NCI-H2081 (cell line): ENCODE results near the gene PALLD.
A peak's percentile ranks its signal among the peaks of the same experiment; 100 is the strongest.

Source experiments
- DNase-seq, 2 experiments: peaks; one replicate each; lab custom pipeline; 2025; lab: John Stamatoyannopoulos, UW

Gene PALLD

GRCh38 chr4:168623011-168623410 lies 126.2 kb downstream of the PALLD start:
- DNase-seq = no peak

- no peak for DNase-seq
Observed at GRCh38 chr4:168623484-168623883, 126.6 kb downstream of the PALLD start.

GRCh38 chr4:168628251-168628650 lies 131.4 kb downstream of the PALLD start:
- no peak for DNase-seq

DNA sequence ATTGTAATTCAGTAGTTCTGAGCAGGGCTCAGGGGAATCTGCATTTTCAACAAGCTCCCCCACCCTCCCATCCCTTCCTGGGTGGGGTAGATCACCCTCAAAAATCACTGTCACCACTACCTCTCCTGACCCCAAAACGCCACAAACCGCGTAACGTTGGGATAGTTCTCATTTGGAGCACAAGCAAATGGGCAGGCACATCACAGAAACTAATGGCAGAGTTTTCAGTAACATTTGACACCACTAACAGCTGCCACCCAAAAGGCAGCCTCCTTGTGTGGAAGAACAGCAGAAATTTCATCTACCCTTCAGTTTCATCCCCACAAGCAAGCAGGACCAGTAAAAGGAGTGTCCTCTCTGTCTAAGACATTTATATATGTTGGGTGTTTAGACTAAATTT lies 132.7 kb downstream of the PALLD start:
- DNase-seq = no peak

- no peak for DNase-seq
Observed at GRCh38 chr4:168630445-168631187, 133.8 kb downstream of the PALLD start.

DNA sequence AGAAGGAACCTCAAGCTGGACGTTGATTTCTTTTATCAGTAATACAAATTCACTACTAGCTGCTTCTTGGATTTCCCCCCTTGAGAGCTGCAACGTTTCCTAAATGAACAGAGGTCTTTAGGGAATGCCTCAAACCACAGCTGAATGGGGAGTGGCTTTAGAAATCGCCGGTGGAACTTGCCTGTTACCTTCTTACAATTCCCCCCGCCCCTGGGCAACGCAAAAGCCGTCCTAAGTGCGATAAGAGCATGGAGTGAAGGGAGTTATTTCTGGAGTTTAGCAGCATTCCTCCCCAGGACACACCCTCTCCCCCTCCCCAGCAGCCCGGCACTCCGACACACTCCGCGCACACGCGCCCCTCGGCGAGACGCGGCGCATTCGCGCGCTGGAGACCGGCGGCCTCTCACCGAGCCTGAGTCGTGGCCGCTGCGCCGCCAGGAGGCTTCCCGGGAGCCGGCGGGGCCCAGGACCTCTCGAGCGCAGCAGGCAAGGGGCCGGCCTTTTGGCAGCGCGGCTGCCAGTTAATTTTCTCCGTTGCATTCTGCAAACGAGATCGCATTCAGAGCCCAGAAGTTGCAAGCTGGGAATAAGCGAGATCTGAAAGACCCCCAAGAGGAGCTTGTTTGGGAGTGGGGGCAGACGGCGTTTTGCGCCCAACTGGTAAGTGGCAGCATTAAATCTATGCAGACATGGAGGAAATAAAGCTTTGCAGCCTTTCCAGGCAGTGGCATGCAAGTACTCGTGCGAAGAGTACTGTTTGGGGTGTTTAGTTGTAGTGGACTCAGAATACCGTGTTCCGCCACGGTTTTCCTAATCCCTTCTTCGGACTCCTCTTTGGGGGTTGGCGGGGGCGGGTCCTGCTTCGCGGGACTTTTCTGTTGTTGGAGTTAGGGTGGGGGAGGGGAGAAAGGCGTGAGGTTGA lies 134.7 kb downstream of the PALLD start:
- peak in 1 of 2 experiments; percentile 55 for DNase-seq

DNA sequence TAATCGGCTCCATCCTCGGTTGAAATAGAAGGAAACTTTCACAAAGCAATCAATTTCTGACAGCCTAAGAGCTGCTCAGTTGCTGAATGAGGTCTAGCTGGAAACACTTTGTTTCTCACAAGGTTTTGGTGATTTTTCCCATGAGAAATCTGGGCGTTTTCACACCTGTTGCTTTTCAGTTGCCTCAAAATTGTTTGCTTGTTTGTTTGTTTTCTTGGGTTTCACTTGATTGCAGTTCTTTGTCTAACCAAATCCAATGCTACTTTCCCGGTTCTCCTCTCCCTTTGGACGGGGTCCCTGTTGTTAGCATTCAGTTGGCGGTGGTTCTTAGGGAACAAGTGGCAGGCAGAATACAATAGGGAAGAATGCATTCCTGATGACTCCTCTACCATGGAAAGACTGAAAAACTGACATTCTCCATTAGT lies 135.5 kb downstream of the PALLD start:
- no peak for DNase-seq

- DNase-seq = no peak
Observed at GRCh38 chr4:168633064-168633463, 136.2 kb downstream of the PALLD start.

DNA sequence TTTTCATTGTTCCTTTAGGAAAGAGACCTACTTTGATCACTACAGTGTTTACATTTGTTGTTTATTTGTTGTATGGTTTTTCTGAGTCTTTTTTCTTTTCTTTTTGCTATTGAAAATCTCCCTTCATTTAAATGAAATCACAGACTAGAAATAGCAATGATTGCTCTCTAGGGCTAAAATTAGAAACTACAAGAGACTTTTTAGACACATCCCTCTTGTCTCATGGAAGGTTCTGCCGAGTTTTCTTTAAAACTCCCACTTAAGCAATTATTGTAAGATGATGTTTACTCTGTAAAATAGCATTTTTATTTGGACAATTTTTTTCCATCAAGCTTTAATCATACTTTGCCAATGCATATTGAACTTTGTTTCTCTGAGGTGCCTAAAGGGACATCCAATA lies 136.6 kb downstream of the PALLD start:
- no peak for DNase-seq

DNA sequence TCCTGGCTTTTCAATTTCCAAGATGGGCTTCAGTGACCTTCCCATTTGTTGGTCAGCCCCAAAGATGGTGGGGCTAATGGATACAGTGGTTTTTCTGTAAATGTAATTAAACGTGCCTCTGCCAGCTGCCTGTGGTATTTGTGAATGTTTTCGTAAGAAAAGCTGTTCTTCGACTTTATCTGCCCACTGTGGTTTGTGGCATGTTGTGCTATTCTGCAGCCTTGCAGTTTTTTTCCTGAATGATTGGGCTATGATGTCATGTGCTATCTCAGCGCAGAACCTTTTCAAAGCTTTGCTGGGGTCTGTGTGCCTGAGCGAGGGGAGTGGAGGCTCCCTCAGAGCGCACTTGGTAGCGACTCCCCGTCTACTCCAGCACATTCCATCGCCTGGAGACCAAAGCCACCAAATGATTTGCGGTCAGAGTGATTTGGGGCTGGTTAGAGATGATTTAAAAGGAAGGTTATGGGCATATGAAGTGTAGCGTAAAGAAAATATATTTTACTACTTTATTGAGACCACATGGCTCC lies 137.5 kb downstream of the PALLD start:
- no peak for DNase-seq

DNA sequence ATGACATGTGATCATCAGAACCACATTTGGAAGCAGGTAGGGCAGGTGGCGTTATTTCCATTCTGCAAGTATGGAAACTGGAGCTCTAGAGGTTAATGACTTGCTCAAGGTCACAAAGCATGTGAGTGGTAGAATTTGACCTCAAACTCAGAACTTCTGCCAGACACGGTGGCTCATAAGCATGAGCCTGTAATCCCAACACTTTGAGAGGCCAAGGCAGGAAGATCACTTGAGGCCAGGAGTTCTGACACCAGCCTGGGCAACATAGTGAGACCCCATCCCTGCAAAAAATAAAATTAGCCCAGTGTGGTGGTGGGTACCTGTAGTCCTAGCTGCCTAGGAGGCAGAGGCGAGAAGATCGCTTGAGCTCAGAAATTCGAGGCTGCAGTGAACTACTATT lies 139.2 kb downstream of the PALLD start:
- no peak for DNase-seq

DNA sequence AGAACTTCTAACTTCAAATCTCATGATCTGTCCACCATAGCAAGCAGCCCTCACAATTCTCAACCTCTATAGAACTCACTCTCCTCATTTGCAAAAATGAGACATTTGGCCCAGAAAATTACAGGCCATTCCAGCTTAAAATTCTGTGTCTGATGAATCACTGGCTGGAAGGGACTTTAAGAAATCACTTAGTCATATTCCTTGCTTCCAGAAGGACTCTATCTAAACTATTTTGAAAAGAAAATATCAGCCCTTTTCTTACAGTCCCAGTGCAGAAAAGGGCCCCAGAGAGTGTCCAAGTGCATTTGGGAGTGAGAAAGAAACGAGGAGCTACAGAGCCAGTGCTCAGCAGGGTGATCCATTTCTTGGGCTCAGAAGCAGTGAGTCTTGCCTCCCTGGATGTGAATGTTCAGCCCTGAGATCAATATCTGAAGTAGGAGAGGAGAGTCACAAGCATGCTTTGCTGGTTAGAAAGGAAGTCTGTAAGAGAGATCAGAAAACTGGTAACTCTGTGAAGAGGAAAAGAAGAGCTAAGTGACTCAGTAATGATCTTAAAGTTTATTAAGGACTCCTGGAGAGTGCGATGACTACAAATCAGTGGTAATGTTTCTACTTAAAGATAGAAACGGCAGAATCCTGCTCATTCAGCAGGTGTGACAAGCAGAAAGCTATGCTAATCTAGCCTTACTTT lies 139.8 kb downstream of the PALLD start:
- no peak for DNase-seq

- DNase-seq = no peak
Observed at GRCh38 chr4:168637872-168638756, 141.3 kb downstream of the PALLD start.

- DNase-seq = no peak
Observed at GRCh38 chr4:168639914-168640313, 143.1 kb downstream of the PALLD start.

DNA sequence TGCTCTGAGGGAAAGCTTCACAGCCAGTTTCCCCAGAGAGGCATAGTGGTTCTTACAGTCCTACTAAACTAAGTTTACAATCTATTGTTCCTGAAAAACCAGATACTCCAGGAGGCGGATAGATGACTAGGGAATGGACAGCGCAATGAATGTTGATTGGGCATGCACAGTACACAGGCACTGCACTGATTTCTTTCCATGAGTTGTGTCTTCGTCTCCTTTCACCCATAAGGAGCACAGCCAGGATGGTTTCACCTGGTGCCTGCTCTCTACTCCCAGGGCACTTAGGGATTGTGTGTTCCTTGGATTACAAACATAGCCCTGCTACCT lies 144.9 kb downstream of the PALLD start:
- no peak for DNase-seq

- no peak for DNase-seq
Observed at GRCh38 chr4:168642591-168642990, 145.7 kb downstream of the PALLD start.

- no peak for DNase-seq
Observed at GRCh38 chr4:168643111-168643795, 146.4 kb downstream of the PALLD start.

GRCh38 chr4:168643796-168644159 lies 146.9 kb downstream of the PALLD start:
- DNase-seq = no peak

DNA sequence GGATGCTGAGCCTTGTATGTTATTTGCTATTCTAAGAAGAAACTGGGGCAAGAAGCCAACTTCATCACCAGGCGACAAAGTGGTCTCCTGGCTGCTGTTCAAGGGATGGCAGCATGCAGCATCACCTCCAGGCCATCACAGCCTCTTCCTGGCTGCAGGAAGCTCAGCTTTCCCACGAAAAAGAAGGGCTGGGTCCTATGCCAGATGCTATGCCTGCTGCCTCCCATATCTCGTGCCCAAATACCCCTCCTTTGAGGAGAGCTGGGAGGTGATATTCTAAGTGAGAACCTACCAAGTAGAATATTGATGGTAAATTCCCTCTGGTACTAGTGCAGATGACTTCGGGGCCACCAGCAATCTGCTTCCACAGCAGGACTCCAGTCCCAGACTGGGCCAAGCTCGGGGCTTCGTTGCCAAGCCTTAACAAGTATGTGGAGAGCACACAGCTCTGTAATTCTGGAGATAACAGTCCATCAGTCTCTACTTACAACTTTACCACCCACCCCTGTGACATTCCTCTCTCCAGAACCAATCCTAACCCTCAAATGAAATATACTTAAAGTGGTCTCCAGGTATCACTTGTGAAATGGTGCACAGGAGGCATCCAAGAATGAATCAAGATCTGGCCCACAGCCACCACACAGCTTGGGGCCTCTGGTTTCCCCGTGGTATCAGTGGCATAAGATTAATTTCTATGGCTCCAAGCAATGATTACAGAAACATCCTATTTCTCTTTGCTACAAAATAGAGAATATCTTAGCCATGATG lies 149.3 kb downstream of the PALLD start:
- DNase-seq = peak; percentile 69 to 85
